GM21717 (cell line): ENCODE results near the gene SSUH2.
"Not testable (repeated sequence)": the region's sequence is repeated elsewhere in the genome, so short reads cannot be mapped to it uniquely, and the experiment has no call there.

Source experiments
- ATAC-seq: cut with Tn5 transposase; IDR thresholded peaks from one replicate; pipeline ENCODE4 v1.9.1; 2021; ENCODE audit warnings: mild to moderate bottlenecking, moderate library complexity; ENCODE audit not compliant: unreplicated experiment

Gene SSUH2

DNA sequence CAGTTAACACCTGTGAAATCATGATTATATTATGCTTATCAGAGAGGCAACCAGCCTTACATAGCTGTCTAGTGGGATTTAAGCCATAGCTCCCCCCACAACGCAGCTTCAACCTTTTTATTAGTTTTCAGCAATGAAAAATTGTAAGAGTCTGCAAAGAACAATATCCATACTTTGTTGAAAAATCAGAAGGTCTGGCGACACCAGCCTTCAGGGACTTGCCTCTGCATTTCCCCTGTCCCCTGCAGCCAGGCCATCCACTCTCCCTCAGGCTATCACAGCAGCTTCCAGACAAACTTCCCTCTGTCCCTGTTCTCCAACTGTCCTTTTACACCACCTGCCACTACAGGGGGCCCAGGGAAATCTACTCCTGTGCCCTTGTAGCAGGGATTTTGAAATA is 59.9 kb downstream of the SSUH2 start:
- no peak for ATAC-seq

DNA sequence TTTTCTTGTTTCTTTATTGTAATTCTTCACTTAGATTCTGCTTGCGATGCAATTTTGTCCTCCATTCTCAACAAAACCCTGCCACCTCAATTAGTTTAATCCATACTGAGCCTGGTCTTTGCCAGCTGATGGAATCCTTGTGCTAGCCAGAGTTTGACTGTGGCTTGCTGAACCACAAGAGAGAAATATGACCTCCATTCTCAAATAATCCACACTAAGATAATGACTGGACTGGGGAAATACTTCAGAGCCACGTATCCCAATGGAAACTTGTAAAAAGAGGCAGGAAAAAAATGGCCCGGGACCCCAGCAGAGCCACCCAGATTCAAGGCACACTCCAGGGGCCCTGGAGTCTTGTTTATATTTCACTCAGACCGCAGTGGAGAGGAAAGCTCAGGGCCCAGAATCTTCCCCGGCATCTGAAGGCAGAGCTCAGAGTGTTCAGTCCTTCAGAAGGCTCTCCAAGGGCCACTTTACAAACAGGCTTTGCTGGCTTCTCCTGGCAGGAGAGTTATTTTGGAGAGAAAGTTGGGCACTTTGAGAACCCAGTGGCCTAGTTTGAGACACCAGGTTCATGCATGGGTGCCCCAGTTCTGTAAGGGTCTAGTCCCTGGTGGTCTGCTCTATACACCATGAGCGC is 62.7 kb downstream of the SSUH2 start:
- no peak for ATAC-seq

DNA sequence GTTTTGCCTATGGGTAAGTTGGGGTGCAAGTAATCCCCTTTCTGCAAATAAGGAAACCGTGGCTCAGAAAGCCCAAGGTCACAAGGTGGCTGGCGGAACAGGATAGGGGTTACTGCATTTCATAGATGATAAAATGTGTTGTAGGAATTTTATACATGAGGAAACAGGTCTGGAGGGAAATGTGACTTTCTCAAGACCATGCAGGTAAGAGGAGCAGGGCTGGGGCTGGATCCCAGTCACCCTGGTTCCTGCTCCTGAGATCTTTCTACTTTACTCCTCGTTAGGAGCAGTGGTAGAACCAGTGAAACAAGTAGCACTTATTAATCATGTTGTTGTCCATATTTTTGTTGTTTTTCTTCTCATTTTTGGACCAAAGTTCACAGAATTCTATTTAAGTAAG is 63.2 kb downstream of the SSUH2 start:
- no peak for ATAC-seq

DNA sequence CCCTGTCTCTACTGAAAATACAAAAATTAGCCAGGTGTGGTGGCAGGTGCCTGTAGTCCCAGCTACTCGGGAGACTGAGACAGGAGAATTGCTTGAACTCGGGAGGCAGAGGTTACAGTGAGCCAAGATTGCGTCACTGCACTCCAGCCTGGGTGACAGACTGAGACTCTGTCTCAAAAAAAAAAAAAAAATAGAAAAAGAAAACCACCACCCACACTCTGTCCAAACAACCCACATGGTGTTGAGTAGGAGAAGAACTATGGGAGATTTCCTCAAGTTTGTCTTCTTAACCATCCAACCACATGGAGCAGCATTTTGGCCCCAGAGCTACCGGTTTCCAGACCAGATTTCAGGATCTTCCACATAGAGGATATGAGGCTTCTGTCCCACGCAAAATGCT is 64.2 kb downstream of the SSUH2 start:
- ATAC-seq = not testable (repeated sequence)

DNA sequence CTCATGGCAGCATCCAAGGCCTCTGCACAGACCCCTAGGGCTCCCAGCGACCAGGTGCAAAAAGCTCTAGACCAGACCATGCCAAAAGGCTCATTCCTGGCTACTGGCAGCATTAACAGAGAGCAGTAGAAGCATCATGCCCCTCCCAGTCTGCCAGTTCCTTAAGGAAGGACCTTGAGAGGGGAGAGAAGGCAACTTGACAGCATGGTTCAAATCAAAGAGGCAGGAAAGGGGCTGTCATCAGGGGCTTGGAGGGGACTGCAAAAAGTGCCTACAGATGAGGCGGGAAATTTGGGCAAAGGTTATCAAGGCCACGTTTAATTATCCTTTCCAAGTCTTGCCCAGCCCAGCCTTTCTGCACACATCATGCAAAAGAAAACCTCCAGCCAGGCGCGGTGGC is 64.7 kb downstream of the SSUH2 start:
- no peak for ATAC-seq

DNA sequence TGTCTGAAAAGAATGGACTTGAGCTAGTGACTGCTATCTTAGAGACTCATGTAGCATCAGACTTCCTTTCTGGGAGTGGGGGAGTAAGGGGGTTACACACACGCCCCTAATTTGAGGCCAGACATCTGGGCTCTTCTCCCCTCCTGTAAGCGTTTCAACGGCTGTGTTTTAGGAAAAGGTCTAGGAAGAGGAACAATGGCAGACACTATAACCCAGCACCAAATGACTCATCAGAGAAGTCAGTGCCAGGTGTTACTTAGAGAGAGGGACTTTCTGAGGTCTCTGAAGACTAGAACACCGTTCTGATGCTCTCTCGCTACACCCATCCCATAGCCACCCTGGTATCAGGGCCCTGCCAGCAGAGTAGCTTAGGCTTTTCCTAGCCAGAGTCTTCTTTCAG is 65.5 kb downstream of the SSUH2 start:
- peak; percentile 99 for ATAC-seq

DNA sequence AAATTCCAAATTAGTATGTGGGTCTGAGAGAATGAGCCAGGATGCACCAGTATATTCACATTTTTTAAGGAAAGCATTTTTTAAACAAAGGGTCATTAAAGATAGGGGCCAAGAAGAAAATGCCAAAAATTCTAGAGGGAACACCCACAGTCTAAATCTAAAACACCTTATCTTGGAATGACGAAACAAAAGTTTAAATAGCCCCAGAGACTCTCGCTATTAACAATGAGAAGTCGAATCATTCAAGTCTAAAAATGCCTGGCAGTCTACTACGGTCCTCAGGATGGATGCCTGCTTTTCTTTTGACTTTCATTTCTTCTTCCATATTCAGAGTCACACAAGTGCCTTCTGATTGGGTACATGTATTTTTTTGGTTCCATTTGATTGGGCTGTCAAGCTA is 66.3 kb downstream of the SSUH2 start:
- peak; percentile 31 for ATAC-seq

DNA sequence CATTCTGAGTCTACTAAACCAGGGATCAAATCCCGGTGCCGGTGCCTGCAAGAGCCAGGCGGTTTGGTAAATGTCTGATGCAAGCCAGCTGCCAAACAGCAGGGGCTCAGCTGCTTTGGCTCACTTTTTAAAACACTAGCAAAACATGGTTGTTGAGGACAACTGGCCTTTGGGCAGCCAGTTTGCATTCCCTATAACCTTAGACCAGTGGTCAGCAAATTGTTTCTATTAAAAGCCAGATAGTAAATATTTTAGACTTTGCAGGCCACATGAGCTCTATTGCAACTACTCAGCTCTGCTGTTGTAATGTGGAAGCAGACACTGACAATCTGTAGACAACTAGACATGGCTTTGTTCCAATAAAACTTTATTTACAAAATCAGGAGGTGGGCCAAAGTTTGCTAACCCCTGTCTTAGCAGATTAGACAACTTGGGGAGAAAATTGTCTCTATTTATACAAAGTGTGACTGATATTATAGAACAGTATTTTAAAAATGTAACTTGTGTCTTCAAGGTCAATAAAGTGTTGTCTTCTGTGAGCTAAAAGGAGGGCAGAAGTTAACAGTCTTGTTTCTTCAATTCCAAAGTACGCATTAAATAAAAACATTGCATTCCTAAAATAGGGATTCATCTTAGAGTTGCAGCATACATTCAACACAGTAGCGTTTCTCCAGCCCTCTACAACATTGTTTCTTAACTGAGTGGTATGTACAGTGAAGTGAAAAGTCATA is 67.6 kb downstream of the SSUH2 start:
- ATAC-seq = no peak

DNA sequence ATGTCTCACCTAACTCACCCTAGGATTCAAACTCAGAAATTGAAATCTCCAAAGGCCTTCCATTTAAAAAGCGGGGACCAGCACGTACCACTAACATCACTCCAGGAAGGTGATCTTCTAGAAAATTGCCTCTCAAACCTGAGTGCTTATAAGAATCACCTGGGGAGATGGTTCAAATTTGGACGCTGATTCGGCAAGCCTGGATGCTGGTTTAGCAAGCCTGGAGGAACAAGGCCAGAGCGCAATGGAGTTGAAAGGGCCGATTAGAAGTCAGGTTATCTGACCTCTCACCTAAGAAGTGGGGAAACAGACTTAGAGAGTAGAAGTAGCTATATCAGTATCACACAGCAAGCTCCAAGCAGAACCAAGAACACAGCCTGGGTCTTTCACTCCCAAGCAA is 68.2 kb downstream of the SSUH2 start:
- ATAC-seq = no peak

DNA sequence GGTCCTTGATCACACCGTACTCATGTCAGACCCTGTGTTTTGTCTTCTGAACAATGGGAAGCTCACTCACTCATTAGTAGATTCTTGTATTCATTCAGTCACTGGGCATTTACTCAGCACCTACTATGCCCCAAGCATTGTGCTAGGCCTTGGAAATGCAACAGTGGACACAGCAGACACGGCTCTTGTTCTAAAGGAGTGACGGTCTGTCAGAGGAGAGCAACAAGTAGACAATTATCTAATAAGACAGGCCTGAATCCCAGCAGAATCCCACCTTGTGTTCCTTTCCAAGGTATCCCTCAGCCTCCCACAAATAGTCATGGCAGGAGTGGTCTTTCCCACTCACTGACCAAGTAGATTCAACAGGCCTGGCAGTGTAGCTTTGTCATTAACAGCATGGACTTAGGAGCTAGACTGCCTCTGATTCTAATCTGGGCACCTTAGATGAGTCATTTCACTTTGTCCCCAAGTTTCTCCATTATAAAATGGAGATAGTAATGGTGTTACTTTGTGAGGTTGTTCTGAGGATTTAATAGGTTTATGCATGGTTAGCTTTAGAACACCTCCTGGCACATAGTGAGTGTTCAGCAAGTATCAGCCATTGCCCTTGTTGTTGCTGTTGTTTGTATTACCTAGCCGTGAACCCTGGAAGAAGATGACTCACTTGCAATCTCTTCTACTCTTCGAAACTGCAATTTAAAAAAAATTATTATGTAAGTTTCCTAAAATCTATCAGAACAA is 69.1 kb downstream of the SSUH2 start:
- no peak for ATAC-seq

DNA sequence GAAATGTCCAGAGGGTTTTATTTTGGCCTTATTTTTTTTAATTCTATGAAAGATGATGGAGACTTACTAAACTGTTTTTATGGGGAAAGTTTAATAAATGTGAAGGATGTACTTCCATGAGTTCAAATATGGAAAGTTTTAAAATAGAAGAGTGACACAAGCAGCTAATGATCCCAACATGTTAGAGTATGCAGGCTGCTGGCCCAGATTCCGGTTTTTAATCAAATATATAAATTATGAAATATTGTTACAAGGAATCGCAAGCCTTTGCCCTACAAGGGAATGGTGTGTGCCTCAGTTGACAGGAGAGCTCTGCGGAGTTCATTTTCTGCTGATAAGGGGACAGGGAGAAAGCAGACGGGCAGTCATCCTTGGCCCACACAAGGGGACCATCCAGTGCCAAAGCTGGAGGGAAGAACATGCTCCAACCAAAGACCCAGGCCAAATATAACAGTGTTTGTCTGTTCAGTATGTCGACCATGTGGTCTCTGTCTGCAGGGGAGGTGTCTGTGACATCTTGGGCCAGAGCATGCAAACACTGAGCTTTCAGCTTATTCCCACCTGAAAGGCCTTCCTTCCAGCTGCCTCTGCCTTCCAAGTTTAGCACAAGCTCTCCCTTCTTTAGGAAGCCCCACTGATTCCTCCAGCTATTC is 69.8 kb downstream of the SSUH2 start:
- ATAC-seq = no peak

DNA sequence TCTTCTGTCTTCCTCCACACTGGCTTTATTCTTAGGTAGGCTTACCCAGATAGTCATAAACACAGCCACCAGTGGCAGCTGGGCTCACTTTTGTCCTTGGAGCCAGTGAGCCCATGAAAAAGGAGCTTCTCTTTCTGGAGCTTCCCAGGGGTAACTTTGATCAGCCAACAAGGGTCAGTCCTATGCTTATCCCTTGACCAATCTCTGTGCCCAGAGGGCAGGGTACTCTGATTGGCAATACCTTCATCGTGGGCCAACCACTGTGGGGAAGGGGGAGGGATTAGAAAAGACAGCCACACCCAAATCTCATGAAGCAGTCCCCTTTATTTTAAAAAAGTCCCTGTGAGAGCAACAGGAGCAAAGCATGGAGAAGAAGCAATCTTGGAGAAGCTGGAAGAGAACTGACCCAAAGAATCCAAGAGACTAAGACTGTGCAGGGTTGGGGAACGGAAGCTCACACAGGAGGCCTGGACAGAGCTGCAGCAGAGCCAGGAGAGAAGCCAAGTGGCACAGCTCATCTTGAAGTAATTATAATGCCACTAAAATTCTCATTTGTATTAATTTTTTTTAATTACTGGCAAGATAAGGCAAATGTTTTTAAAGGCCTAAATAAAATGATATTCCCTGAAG is 70.4 kb downstream of the SSUH2 start:
- ATAC-seq = no peak

DNA sequence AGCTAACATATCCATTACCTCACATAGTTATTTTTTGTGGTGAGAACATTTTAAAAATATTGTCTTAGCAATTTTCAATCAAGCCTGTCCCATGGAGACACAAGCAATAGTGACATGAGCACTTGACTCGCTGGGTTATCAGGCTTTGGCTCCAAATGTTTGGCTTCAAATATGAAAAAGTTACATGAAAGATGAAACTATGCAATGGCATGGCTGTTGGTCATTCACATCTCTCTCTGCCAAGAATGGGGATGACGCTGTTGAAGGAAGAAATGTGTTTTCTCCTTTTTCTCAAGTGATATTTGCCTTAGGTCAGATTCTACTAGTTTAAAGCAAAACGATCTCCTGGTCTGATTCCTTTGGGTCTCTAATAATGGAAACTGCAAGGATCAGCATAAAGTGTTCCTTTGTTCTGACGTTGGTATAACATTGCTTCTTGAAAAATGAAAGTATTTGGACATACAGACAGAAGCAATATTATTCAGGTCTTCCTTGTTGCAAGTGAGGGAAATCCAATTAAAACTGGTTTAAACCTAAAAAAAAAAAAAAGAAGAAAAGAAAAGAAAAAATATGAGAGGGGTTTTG is 71.2 kb downstream of the SSUH2 start:
- ATAC-seq = no peak

DNA sequence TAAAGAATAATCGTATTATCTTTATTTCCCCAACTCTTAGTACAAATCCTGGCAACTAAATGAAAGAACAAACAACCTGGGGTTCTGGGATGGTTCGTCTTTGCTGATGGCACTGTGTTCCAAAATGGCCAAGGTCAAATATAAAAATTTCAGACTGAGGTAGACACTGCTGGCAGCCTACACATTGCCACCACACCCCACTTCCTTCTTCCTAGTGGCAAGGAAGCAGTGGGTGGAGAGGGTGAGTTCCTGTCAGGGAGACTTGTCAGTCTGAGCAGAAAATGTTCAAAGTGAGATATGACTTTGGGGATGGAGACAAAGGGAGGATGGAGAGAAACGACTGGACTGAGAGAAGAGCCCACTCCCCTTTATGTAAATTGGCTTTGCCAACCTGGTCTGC is 73.3 kb downstream of the SSUH2 start:
- ATAC-seq = no peak
